Activated CD4-positive, alpha-beta T cell treated with anti-CD3 and anti-CD28 coated beads for 36 hours (primary cell): ENCODE data around the gene ZNF121. TPM values are rescaled to one million over a fixed set of nuclear protein-coding genes. Genes with fewer than 3 reads are reported as not detected.
"Not testable (repeated sequence)": the region's sequence is repeated elsewhere in the genome, so short reads cannot be mapped to it uniquely, and the experiment has no call there.

Experiments
- ATAC-seq: fragments of 200-7000 bp; cut with Tn5 transposase; one replicate; pipeline ENCODE4 v1.10.0; 2021; ENCODE audit warnings: mild to moderate bottlenecking, moderate library complexity
- CTCF ChIA-PET: fragments of 350-600 bp; sonication (Branson Sonifier 250); formaldehyde crosslinking; loops from one replicate; lab custom pipeline; 2021; ENCODE audit warnings: antibody characterized with exemption; lab: Charles Lee
- POLR2A ChIA-PET: fragments of 350-600 bp; sonication (Branson Sonifier 250); formaldehyde crosslinking; loops from one replicate; lab custom pipeline; 2021; ENCODE audit warnings: antibody characterized with exemption, inconsistent platforms; lab: Charles Lee
- DNase-seq: peaks from one replicate; pipeline ENCODE4 v3.0.0-alpha.2; 2020
- H3K27ac Mint-ChIP-seq: one replicate; pipeline ENCODE4 v1.8.0; 2021; ENCODE audit warnings: mixed read lengths
- H3K27me3 Mint-ChIP-seq: one replicate; pipeline ENCODE4 v1.8.0; 2021; ENCODE audit warnings: mixed read lengths
- H3K36me3 Mint-ChIP-seq: one replicate; pipeline ENCODE4 v1.8.0; 2021; ENCODE audit warnings: low read depth, mixed read lengths
- H3K4me1 Mint-ChIP-seq: one replicate; pipeline ENCODE4 v1.8.0; 2021; ENCODE audit warnings: mixed read lengths
- H3K4me3 Mint-ChIP-seq: one replicate; pipeline ENCODE4 v1.8.0; 2021; ENCODE audit warnings: mild to moderate bottlenecking, moderate library complexity, mixed read lengths
- H3K9me3 Mint-ChIP-seq: one replicate; pipeline ENCODE4 v1.8.0; 2021; ENCODE audit warnings: low read depth, mixed read lengths
- intact Hi-C, 2 experiments: fragments of 100-400 bp; cut with DNase I in 1 of 2; cut with micrococcal nuclease in 1 of 2; formaldehyde crosslinking; loops; one replicate each; pipeline versions ENCODE4 v1.14.2 to v1.15.1; 2022 to 2024; cut with DNase I, micrococcal nuclease
- total RNA-seq, 2 experiments: library from RNA; stranded (reverse); gene quantifications; one replicate each; pipeline ENCODE4 v1.2.3, GENCODE V29; 2021

Gene ZNF121
- total RNA-seq, 2 experiments from 2014 or later = 71.4 to 75.3 TPM

DNA sequence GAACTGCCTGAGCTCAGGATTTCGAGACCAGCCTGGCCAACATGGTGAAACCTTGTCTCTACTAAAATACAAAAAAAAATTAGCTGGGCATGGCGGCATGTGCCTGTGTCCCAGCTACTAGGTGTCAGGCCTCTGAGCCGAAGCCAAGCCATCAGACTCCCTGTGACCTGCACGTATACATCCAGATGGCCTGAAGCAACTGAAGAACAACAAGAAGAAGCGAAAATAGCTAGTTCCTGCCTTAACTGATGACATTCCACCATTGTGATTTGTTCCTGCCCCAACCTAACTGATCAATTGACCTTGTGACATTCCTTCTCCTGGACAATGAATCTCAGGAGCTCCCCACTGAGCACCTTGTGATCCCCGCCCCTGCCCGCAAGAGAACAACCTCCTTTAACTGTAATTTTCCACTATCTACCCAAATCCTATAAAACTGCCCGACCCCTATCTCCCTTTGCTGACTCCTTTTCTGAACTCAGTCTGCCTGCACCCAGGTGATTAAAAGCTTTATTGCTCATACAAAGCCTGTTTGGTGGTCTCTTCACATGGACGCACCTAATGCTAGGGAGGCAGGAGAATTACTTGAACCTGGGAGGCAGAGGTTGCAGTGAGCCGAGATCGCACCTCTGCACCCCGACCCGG is 2.1 kb downstream of the ZNF121 start:
- not testable (repeated sequence) for DNase-seq, ATAC-seq, H3K27me3 Mint-ChIP-seq
- CTCF ChIA-PET = interaction anchor here (1.2 kb wide), 1 partner anchor 186 kb away, joined by 3 read pairs; the partner anchor contains the start of gene ZNF846
- Mint-ChIP-seq H3K9me3 (peaks cover 24% of the 10 kb centered on the region), H3K27ac (peak overlapping the region; percentile 89), H3K4me3 (peak overlapping the region; percentile 75), H3K36me3 (peaks cover 63% of the 10 kb centered on the region), H3K4me1 (peaks cover 39% of the 10 kb centered on the region)
- intact Hi-C loops = loop anchor here in 1 of 2 experiments (5.0 to 10.0 kb wide), 2 partner anchors 90 to 267 kb away; no protein-coding TSS in a partner anchor
- POLR2A ChIA-PET = interaction anchor here (0.6 to 1.0 kb wide), 2 partner anchors 200 to 237 kb away, joined by 3 read pairs; partner anchors contain the start of gene FBXL12

DNA sequence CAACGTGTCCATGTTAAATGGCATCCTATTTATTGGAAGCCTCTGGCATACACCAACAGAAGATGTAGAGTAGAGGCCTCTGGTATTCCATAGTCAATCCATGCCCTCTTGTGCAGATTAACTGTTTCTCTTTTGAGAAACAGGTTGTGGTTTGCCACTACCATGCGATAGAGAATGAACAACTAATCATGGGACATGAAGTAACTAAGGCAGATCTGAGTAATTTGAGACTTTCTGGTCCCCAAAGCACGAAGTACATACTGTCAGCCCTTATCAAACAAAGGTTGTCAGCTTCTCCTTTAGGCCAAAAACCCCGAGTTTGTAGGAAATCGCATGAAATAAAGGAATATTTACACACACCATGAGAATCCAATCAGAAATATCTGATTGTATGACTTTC is 3.6 kb downstream of the ZNF121 start:
- ChIA-PET CTCF (no interaction called here), POLR2A (no interaction called here)
- no peak overlapping the region for H3K4me3 Mint-ChIP-seq
- peaks cover 78% of the 10 kb centered on the region for H3K36me3 Mint-ChIP-seq
- no peak for DNase-seq
- H3K27me3 Mint-ChIP-seq = no peaks in the 10 kb centered on the region
- ATAC-seq = no peak
- H3K9me3 Mint-ChIP-seq = peaks cover 35% of the 10 kb centered on the region
- peak overlapping the region; percentile 78 for H3K27ac Mint-ChIP-seq
- H3K4me1 Mint-ChIP-seq = peaks cover 44% of the 10 kb centered on the region
- intact Hi-C loops = loop anchor here in 1 of 2 experiments (5.0 to 10.0 kb wide), 2 partner anchors 92 to 266 kb away; no protein-coding TSS in a partner anchor

DNA sequence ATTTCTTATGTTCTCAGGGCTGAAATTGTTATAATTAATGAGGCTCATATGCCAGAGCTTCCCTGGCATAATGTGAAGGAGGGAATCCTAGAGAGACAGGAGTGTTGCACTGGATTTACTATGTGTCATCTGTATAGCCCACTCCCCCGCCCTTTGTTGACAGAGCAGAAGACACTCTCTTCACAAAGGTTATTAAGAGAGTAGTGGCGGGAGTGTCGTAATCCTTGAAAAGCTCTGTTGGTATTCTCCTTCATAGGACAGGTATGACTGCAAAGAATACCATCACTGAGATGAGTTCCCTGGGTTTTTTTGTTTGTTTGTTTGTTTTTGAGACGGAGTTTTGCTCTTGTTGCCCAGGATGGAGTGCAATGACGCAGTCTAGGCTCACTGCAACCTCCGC is 14.0 kb downstream of the ZNF121 start:
- no peak for ATAC-seq
- H3K4me1 Mint-ChIP-seq = peaks cover 4% of the 10 kb centered on the region

DNA sequence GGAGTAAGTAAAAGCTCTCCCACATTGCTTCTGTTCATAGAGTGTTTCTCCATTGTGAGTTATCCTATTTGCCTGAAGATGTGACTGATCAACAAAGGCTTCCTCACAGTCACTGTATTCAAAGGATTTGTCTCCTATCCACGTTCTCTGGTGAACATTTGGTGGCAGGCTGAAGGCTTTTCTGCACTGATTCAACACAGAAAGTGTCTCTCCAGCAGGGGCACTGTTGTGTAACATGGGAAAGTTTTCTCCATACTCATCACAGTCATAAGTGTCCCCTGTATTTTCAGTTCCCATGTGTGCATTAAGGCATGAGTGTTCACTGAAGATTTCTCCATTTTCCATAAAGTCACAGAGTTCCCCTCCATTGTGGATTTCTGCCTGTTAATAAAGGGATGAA is 17.6 kb downstream of the ZNF121 start:
- H3K4me3 Mint-ChIP-seq = no peak overlapping the region
- DNase-seq (peak; percentile 26), ATAC-seq (no peak)
- H3K27ac Mint-ChIP-seq = no peak overlapping the region
- peaks cover 51% of the 10 kb centered on the region for H3K9me3 Mint-ChIP-seq
- peaks cover 99% of the 10 kb centered on the region for H3K36me3 Mint-ChIP-seq
- H3K4me1 Mint-ChIP-seq = no peaks in the 10 kb centered on the region
- ChIA-PET CTCF (no interaction called here), POLR2A (no interaction called here)
- intact Hi-C loops = loop anchor here in 1 of 2 experiments (5.0 kb wide), 2 partner anchors 39 to 154 kb away; no protein-coding TSS in a partner anchor
- H3K27me3 Mint-ChIP-seq = no peaks in the 10 kb centered on the region

More for the DNA sequence above, 14.0 kb downstream of the ZNF121 start:
- POLR2A ChIA-PET = no interaction called here
- intact Hi-C loops = no loop called here
- H3K36me3 Mint-ChIP-seq = peaks cover 98% of the 10 kb centered on the region
- peaks cover 60% of the 10 kb centered on the region for H3K9me3 Mint-ChIP-seq
- no peaks in the 10 kb centered on the region for H3K27me3 Mint-ChIP-seq
- H3K27ac Mint-ChIP-seq = no peak overlapping the region
- no peak overlapping the region for H3K4me3 Mint-ChIP-seq
- CTCF ChIA-PET = no interaction called here
- DNase-seq = no peak

DNA sequence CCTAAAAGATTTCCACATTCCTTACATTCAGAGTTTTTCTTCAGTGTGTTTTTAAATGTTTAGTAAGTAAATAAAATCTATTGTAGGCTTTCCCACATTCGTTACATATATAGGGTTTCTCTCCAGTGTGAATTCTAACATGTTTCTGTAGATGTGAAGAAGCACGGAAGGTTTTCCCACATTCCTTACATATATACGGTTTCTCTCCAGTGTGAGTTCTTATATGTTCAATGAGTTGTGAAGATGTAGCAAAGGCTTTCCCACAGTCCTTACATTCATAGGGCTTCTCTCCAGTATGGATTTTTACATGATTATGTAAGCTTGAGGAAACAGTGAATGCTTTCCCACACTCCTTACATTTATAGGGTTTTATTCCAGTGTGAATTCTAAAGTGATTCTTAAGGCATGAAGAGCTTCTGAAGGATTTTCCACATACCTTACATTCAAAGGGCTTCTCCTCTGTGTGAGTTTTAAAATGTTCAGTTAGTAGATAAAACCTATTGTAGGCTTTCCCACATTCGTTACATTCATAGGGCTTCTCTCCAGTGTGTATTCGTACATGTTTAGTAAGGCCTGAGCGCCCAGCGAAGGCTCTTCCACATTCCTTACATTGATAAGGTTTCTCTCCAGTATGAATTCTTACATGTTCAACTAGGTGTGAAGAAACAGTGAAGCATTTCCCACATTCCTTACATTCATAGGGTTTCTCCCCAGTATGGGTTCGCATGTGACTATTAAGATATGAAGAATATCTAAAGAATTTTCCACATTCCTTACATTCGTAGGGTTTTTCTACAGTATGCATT is 18.2 kb downstream of the ZNF121 start:
- no peak overlapping the region for H3K27ac Mint-ChIP-seq
- ATAC-seq (peak; percentile 26), DNase-seq (no peak)
- POLR2A ChIA-PET = no interaction called here
- CTCF ChIA-PET = no interaction called here
- intact Hi-C loops = loop anchor here in 1 of 2 experiments (5.0 kb wide), 2 partner anchors 39 to 154 kb away; no protein-coding TSS in a partner anchor
- H3K4me3 Mint-ChIP-seq = no peak overlapping the region
- peaks cover 99% of the 10 kb centered on the region for H3K36me3 Mint-ChIP-seq
- peaks cover 52% of the 10 kb centered on the region for H3K9me3 Mint-ChIP-seq
- H3K27me3 Mint-ChIP-seq = no peaks in the 10 kb centered on the region
- no peaks in the 10 kb centered on the region for H3K4me1 Mint-ChIP-seq

DNA sequence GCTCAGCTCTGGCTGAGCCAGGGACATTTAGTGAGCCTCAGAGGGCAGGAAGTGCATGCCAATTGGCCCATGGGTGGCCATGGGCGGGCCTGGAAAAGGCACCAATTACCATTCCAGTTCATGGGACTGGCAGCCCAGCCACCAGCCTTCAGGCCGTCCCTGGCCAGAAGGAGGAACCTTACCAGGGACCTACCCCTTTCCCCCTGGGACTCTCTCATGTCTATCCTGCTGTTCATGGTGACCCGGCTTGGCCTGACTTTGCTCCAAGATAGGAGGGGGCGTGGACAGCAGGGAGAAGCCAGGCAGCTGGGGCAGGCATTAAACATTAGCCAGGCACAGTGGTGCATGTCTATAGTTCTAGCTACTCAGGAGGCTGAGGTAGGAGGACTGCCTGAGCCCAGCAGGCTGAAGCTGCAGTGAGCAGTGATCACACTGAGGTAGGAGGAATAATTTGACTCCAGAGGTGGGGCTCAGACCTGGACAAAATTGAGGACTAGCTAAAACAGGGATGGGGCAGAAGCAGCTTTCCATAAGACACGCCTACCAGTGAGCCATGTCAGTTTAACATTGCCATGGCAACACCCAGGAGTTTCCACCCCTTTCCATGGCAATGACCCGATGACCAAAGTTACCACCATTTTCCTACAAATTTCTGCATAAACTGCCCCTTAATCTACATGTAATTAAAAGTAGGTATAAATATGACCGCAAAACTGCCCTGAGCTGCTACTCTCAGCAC is 31.6 kb downstream of the ZNF121 start:
- H3K36me3 Mint-ChIP-seq = peaks cover 23% of the 10 kb centered on the region
- H3K4me3 Mint-ChIP-seq = no peak overlapping the region
- intact Hi-C loops = no loop called here
- H3K4me1 Mint-ChIP-seq = no peaks in the 10 kb centered on the region
- no peak for ATAC-seq
- DNase-seq = no peak
- no peak overlapping the region for H3K27ac Mint-ChIP-seq
- ChIA-PET POLR2A (no interaction called here), CTCF (no interaction called here)
- H3K27me3 Mint-ChIP-seq = no peaks in the 10 kb centered on the region
- peaks cover 24% of the 10 kb centered on the region for H3K9me3 Mint-ChIP-seq

DNA sequence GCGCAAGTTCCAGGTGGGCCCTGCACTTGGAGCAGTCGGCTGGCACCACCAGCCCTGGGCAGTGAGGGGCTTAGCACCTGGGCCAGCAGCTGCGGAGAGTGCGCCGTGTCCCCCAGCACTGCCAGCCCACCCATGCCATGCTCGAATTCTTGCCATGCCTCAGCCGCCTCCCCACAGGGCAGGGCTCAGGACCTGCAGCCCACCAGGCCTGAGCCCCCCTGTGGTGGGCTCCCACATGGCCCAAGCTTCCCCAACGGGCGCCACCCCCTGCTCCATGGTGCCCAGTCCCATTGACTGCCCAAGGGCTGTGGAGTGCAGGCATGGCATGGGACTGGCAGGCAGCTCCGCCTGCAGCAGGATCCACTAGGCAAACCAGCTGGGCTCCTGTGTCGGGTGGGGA is 36.4 kb downstream of the ZNF121 start:
- ChIA-PET CTCF (no interaction called here), POLR2A (no interaction called here)
- ATAC-seq (no peak), DNase-seq (no peak)
- Mint-ChIP-seq H3K27ac (no peak overlapping the region), H3K36me3 (peaks cover 15% of the 10 kb centered on the region), H3K4me3 (no peak overlapping the region), H3K27me3 (no peaks in the 10 kb centered on the region), H3K9me3 (peaks cover 22% of the 10 kb centered on the region), H3K4me1 (no peaks in the 10 kb centered on the region)
- intact Hi-C loops = no loop called here

DNA sequence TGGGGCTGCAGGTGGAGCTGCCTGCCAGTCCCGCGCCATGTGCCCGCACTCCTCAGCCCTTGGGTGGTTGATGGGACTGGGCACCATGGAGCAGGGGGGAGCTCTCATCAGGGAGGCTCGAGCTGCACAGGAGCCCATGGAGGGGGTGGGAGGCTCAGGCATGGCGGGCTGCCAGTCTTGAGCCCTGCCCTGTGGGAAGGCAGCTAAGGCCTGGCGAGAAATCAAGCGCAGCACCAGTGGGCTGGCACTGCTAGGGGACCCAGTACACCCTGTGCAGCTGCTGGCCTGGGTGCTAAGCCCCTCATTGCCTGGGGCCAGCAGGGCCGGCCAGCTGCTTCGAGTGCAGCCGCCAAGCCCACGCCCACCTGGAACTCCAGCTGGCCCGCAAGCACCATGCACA is 43.0 kb downstream of the ZNF121 start:
- DNase-seq, ATAC-seq, H3K27ac Mint-ChIP-seq, H3K4me3 Mint-ChIP-seq, CTCF ChIA-PET, intact Hi-C loops, H3K27me3 Mint-ChIP-seq, POLR2A ChIA-PET: not testable (repeated sequence)
- Mint-ChIP-seq H3K36me3 (peaks cover 27% of the 10 kb centered on the region), H3K4me1 (peaks cover 13% of the 10 kb centered on the region), H3K9me3 (peaks cover 19% of the 10 kb centered on the region)

DNA sequence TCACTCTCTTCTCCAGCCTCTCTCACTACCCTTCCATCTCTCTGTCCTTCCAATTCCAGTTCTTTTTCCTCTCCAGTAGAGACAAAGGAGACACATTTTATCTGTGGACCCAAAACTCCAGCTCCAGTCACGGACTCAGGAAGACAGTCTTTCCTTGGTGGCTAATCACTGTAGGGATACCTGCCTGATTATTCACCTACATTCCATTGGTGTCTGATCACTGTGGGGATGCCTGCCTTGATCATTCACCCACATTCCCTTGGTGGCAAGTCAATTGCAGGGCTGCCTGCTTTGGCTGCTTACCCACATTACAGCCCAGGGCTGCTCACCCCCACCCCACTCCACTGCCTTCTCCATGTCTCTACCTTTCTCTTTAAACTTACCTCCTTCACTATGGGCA is 44.4 kb downstream of the ZNF121 start:
- CTCF ChIA-PET, DNase-seq, ATAC-seq, H3K27me3 Mint-ChIP-seq, POLR2A ChIA-PET: not testable (repeated sequence)
- Mint-ChIP-seq H3K4me3 (peak overlapping the region; percentile 97), H3K9me3 (peaks cover 29% of the 10 kb centered on the region), H3K4me1 (peaks cover 14% of the 10 kb centered on the region), H3K27ac (peak overlapping the region; percentile 98), H3K36me3 (peaks cover 40% of the 10 kb centered on the region)
- intact Hi-C loops = loop anchor here in 1 of 2 experiments (5.0 kb wide), 4 partner anchors 227 to 398 kb away; partner anchors contain the start of genes ZNF317, ZNF699 and ZNF846

DNA sequence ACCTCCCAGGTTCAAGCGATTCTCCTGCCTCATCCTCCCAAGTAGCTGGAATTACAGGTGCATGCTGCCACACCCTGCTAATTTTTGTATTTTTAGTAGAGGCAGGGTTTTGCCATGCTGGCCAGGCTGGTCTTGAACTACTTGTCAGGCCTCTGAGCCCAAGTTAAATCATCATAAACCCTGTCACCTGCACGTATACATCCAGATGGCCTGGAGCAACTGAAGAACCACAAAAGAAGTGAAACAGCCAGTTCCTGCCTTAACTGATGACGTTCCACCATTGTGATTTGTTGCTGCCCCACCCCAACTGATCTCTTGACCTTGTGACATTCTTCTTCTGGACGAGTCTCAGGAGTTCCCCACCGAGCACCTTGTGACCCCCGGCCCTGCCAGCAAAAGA is 45.1 kb downstream of the ZNF121 start:
- Mint-ChIP-seq H3K4me1 (peaks cover 14% of the 10 kb centered on the region), H3K27ac (peak overlapping the region; percentile 98), H3K36me3 (peaks cover 47% of the 10 kb centered on the region), H3K9me3 (peaks cover 31% of the 10 kb centered on the region), H3K4me3 (peak overlapping the region; percentile 97)
- ATAC-seq, POLR2A ChIA-PET, DNase-seq, CTCF ChIA-PET, H3K27me3 Mint-ChIP-seq: not testable (repeated sequence)
- intact Hi-C loops = loop anchor here in 1 of 2 experiments (5.0 kb wide), 4 partner anchors 228 to 397 kb away; partner anchors contain the start of genes ZNF317, ZNF699 and ZNF846
